Chondrocyte (in vitro differentiated cells): ENCODE data around the gene TAS1R3. TPM values are rescaled to one million over a fixed set of nuclear protein-coding genes. Genes with fewer than 3 reads are reported as not detected.

Experiments used
- DNase-seq: peaks from one replicate; pipeline ENCODE4 v3.0.0; 2021; ENCODE audit warnings: mixed read lengths, low spot score
- H3K27ac Mint-ChIP-seq: one replicate; pipeline ENCODE4 v1.8.0; 2021; ENCODE audit warnings: mild to moderate bottlenecking, moderate library complexity, mixed read lengths; ENCODE audit not compliant: unreplicated experiment
- H3K27me3 Mint-ChIP-seq: 2 replicates; pipeline ENCODE4 v1.8.0; 2021; ENCODE audit warnings: low read depth, mixed read lengths
- H3K36me3 Mint-ChIP-seq: 2 replicates; pipeline ENCODE4 v1.8.0; 2021; ENCODE audit warnings: low read depth, mixed read lengths
- H3K4me1 Mint-ChIP-seq: 2 replicates; pipeline ENCODE4 v1.8.0; 2021; ENCODE audit warnings: low read depth, mild to moderate bottlenecking, mixed read lengths
- H3K4me3 Mint-ChIP-seq: one replicate; pipeline ENCODE4 v1.8.0; 2021; ENCODE audit warnings: mild to moderate bottlenecking, moderate library complexity, mixed read lengths; ENCODE audit not compliant: unreplicated experiment
- H3K9me3 Mint-ChIP-seq: 2 replicates; pipeline ENCODE4 v1.8.0; 2021; ENCODE audit warnings: low read depth, mixed read lengths
- total RNA-seq: library from RNA; stranded (reverse); gene quantifications from 3 replicates; pipeline ENCODE4 v1.2.1, GENCODE V29; 2021
- TF ChIP-seq, protein P1 (sequence below): fragments of 200-600 bp; sonication (generic); IDR thresholded peaks from 2 replicates; pipeline ENCODE4 v1.5.0; 2021; ENCODE audit warnings: antibody characterized with exemption, mild to moderate bottlenecking, moderate library complexity

TAS1R3 gene
- total RNA-seq, 1 donor from 2014 or later: 0.37 TPM

DNA sequence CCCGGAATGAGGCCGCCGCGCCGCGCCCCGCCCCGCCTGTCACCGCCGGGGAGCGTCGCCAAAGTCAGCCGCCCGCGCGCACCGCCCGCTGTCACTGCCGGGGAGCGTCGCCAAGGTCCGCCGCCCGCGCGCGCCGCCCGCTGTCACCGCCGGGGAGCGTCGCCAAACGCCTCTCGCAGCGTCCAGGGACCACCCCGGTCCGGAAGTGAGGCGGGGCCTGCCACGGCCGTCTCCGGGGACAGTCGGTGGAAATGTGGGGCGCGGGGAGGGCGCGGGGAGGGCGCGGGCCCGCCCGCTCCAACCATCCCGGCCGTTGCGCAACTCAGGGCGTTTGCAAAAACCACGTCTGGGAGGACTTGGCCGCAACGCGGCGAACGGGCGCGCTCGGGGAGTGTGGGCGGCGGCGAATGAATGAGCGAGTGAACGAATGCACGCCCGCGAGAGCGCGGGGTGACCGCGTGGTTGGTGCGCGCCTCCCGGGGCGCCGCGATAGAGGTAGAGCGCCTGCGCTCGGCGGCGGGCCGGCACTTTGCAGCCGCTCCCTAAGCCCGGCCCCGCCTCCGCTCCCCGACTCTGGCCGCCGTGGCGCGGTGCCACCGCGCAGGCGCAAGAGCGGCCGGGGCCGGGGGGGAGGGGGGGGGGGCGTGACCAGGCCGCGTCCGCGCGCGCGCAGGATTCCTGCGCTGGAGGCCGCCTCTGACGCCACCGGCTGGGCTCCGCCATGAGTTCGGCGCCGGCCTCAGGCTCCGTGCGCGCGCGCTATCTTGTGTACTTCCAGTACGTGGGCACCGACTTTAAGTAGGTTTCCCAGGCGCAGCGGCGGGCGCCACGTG, 22.9 kb upstream of the TAS1R3 start, which contains the start of the genes ACAP3 and PUSL1:
ACAP3 (minus strand) TSS at position 8 of the 833 bp plus-strand sequence. CDS start 115 bp downstream, outside the sequence.
PUSL1 (plus strand) TSS at position 675 of the 833 bp plus-strand sequence; CDS start at position 722, 47 bp downstream.
- peaks cover 30% of the 10 kb centered on the region for H3K4me1 Mint-ChIP-seq
- H3K4me3 Mint-ChIP-seq: peak within 1 kb of the TSS; percentile 82
- TF ChIP-seq, protein P1, sequence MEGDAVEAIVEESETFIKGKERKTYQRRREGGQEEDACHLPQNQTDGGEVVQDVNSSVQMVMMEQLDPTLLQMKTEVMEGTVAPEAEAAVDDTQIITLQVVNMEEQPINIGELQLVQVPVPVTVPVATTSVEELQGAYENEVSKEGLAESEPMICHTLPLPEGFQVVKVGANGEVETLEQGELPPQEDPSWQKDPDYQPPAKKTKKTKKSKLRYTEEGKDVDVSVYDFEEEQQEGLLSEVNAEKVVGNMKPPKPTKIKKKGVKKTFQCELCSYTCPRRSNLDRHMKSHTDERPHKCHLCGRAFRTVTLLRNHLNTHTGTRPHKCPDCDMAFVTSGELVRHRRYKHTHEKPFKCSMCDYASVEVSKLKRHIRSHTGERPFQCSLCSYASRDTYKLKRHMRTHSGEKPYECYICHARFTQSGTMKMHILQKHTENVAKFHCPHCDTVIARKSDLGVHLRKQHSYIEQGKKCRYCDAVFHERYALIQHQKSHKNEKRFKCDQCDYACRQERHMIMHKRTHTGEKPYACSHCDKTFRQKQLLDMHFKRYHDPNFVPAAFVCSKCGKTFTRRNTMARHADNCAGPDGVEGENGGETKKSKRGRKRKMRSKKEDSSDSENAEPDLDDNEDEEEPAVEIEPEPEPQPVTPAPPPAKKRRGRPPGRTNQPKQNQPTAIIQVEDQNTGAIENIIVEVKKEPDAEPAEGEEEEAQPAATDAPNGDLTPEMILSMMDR: peak; percentile 36
- no peaks in the 10 kb centered on the region for H3K9me3 Mint-ChIP-seq
- peaks cover 1% of the 10 kb centered on the region for H3K36me3 Mint-ChIP-seq
- H3K27me3 Mint-ChIP-seq: no peaks in the 10 kb centered on the region
- DNase-seq: no peak
- H3K27ac Mint-ChIP-seq: peak within 1 kb of the TSS; percentile 83

DNA sequence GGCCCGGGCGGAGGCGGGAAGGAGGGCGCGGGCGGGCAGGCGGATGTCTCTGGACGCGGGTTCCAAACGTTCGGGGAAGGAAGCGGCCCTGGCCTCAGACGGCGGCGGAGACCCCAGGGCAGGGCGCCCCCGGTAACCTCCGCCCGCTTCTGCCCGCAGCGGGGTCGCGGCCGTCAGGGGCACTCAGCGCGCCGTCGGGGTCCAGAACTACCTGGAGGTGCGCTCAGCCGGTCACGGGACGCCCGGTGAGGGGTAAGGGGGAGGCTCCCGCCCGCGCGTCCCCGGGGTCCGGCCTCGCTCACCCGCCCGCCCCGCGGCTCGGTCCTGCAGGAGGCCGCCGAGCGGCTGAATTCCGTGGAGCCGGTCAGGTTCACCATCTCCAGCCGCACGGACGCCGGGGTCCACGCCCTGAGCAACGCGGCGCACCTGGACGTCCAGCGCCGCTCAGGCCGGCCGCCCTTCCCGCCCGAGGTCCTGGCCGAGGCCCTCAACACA, 22.3 kb upstream of the TAS1R3 start:
- Mint-ChIP-seq H3K4me1 (peaks cover 30% of the 10 kb centered on the region), H3K27ac (peak overlapping the region; percentile 71), H3K9me3 (no peaks in the 10 kb centered on the region), H3K36me3 (peaks cover 6% of the 10 kb centered on the region), H3K4me3 (peak overlapping the region; percentile 75), H3K27me3 (no peaks in the 10 kb centered on the region)
- TF ChIP-seq, protein P1: no peak
- DNase-seq: no peak

- no peaks in the 10 kb centered on the region for H3K27me3 Mint-ChIP-seq
- no peak for DNase-seq
- H3K9me3 Mint-ChIP-seq: no peaks in the 10 kb centered on the region
- peak overlapping the region; percentile 70 for H3K4me3 Mint-ChIP-seq
- H3K27ac Mint-ChIP-seq: peak overlapping the region; percentile 36
- peaks cover 28% of the 10 kb centered on the region for H3K4me1 Mint-ChIP-seq
- TF ChIP-seq, protein P1: no peak
- H3K36me3 Mint-ChIP-seq: peaks cover 7% of the 10 kb centered on the region
These were observed 21.6 kb upstream of the TAS1R3 start for GRCh38 chr1:1309251-1310108.

DNA sequence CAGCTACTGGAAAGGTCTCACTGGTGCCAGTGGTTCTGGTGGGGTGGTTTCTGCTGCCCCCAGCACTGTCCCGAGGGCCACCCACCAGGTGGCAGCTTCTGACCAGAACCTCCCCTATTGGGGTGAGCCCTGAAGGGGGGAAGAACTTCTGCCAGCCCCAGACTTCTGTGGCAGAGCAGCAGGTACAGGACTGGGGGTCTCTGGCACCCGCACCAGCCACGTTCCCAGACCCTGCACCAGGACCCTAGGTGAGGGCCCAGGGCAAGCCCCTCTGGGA, 21.0 kb upstream of the TAS1R3 start:
- DNase-seq: no peak
- no peak overlapping the region for H3K27ac Mint-ChIP-seq
- H3K27me3 Mint-ChIP-seq: no peaks in the 10 kb centered on the region
- H3K4me3 Mint-ChIP-seq: peak overlapping the region; percentile 70
- TF ChIP-seq, protein P1: no peak
- peaks cover 10% of the 10 kb centered on the region for H3K36me3 Mint-ChIP-seq
- H3K4me1 Mint-ChIP-seq: peaks cover 22% of the 10 kb centered on the region
- H3K9me3 Mint-ChIP-seq: no peaks in the 10 kb centered on the region

DNA sequence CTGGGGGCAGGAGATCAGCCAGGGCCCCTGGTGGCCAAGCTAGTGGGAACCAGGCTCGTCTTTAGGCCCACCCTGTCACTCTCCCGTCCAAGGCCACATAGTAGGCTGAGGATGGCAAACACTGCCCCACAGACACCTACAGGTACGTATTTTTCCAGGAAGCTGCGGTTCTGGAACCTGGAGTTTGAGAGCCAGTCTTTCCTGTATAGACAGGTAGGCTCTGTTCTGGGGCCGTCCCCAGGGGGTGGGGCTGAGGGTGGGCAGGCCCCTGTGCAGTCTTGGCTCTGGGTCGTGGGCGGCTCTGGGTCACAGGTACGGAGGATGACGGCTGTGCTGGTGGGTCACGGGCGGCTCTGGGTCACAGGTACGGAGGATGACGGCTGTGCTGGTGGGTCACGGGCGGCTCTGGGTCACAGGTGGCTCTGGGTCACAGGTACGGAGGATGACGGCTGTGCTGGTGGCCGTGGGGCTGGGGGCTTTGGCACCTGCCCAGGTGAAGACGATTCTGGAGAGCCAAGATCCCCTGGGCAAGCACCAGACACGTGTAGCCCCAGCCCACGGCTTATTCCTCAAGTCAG, 20.5 kb upstream of the TAS1R3 start:
- Mint-ChIP-seq H3K36me3 (peaks cover 10% of the 10 kb centered on the region), H3K4me3 (peak overlapping the region; percentile 12), H3K27ac (no peak overlapping the region), H3K9me3 (no peaks in the 10 kb centered on the region), H3K4me1 (peaks cover 17% of the 10 kb centered on the region), H3K27me3 (no peaks in the 10 kb centered on the region)
- DNase-seq: no peak
- TF ChIP-seq, protein P1: no peak
